GM18873 (cell line): ENCODE data around the gene C1S.
A peak's percentile ranks its signal among the peaks of the same experiment; 100 is the strongest.
"Not testable (repeated sequence)": the region's sequence is repeated elsewhere in the genome, so short reads cannot be mapped to it uniquely, and the experiment has no call there.

Experiments
- ATAC-seq: cut with Tn5 transposase; IDR thresholded peaks from one replicate; pipeline ENCODE4 v1.9.1; 2021; ENCODE audit warnings: mild to moderate bottlenecking, moderate library complexity, moderate number of reproducible peaks; ENCODE audit not compliant: unreplicated experiment, low FRiP score

C1S gene

DNA sequence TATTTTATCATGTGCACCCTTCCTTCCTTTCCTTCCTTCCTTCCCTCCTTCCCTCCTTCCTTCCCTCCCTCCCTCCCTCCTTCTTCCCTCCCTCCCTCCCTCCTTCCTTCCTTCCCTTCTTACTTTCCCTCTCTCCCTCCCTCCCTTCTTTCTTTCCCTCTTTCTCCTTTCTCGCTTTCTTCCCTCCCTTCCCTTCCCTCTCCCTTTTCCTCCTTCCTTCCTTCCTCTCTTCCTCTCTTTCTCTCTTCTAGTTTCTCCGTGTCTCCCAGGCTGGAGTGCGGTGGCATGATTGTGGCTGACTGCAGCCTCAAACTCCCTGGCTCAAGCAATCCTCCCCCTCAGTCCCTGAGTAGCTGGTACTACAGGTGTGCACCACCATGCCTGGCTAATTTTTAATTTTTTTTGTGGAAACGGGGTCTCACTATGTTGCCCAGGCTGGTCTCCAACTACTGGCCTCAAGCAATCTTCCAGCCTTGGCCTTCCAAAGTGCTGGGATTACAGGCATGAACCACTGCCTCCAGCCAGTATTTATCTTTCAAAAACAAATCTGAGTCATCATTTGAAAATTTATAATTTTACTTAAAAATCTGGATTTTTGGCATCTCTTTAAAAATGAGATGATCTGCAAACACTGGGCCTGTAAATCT lies 40.7 kb downstream of the C1S start:
- no peak for ATAC-seq

DNA sequence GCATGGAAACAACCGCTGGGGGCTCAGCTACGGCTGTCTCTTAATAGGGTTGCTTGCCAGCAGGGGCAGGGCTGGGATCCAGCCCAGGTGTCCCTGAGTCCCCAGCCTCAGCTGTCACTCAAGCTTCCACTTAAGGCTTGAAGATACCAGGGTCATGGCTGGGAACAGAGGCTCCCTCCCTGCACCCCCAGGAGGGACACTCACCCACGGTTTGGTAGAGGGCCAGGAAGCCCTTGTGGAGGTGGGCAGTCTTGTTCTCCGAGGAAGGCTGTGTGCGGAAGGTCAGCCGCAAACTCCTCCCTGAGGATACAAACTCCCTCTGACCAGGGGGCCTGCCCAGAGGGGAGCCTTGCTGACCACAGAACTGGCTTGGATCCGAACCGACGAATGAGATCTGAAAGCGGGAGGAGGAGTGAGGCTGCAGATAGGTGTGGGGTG lies 41.2 kb downstream of the C1S start:
- ATAC-seq = no peak

DNA sequence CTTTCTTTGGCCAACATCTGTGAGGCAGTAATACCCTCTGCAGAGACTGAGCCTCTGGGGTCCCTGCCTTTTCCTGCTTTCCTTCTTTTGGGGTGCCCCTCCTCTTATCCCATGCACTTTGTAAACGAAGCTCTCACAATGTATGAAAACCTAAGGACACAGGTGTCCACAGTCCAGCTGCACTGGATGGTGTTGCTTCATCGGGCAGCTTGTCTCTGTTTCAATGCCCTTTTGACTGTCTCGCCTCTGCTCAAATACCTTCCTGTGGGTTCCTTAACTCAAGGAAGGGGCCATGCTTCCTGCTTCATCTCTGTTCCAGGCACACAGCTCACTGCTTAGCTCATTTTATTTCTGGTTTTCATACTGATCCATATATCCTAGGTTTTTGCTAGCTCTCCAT lies 42.1 kb downstream of the C1S start:
- no peak for ATAC-seq

DNA sequence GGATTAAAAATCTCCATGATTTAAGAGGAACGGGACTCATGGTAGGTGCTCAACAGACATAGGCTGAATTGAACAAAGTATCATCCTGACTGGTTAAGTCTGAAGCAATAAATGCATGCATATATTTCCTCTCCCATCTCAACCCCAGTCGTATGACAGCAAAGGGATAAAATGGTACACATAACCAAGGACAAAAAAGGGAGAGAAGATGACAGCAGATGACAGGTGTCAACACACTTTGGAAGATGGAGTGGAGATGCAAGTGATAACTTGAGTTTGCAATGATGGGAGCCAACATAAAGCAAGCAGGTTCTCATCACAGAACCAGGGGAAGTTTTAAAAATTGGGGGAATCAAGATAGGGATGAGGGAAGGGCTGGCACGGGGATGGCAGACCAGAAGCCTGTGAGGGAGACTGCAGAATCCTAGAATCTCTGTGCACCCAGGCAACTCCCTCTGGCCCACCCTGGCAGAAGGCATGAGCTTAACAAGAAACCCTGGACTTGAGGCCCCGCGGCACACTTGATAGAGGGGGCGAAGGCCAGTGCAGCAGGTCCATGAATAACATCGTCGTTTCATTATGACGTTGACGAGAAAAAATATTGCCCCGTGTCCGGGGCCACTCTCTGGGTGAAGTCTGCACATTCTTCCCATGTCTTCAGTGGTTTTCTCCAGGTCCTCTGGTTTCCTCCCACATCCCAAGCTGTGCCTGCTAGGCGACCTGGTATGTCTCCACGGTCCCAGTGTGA lies 43.5 kb downstream of the C1S start:
- ATAC-seq = no peak

DNA sequence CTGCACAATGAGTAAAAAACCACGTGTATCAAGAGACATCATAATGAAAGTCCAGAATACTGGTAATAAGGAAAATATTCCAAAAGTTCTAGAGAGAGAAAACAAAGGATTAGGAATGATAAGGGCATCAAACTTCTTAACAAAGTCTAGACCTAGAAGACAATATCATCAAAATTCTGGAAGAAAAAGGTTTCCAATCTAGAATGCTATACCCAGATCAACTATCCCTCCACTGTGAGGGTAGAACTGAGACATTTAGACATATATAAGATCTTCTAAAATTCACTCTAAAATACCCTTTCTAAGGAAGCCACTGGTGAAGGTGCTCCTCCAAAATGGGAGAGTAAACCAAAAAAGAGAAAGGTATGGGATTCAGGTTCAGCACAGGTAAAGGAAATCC lies 45.6 kb downstream of the C1S start:
- ATAC-seq = no peak

DNA sequence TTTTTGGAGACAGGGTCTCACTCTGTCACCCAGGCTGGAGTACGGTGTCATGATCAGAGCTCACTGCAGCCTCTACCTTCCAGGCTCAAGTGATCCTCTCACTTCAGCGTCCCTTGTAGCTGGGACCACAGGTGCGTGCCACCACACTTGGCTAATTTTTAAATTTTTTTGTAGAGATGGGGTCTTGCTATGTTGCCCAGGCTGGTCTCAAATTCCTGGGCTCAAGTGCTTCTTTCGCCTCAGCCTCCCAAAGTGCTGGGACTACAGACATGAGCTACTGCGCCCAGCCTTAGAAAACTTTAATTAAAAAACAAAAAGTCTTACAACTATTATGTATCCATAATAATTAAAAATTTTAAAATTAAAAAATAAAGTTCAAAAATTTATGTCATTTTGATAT lies 46.7 kb downstream of the C1S start:
- not testable (repeated sequence) for ATAC-seq

DNA sequence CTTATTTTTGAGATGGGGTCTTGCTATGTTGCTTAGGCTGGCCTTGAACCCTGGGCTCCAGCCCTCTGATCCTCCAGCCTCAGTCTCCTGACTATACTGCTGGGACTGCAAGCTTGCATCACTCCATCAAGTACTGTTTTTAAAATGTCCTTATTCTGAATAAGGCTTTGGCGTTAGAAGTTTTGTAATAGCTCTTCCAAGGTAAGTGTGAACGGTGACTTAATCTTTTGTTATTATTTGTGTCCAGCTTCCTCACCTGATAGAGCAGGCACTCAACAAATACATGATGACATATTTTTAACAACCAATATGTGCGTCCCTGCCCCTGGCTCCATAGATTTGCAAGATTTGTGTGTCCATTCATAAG lies 47.1 kb downstream of the C1S start:
- no peak for ATAC-seq

DNA sequence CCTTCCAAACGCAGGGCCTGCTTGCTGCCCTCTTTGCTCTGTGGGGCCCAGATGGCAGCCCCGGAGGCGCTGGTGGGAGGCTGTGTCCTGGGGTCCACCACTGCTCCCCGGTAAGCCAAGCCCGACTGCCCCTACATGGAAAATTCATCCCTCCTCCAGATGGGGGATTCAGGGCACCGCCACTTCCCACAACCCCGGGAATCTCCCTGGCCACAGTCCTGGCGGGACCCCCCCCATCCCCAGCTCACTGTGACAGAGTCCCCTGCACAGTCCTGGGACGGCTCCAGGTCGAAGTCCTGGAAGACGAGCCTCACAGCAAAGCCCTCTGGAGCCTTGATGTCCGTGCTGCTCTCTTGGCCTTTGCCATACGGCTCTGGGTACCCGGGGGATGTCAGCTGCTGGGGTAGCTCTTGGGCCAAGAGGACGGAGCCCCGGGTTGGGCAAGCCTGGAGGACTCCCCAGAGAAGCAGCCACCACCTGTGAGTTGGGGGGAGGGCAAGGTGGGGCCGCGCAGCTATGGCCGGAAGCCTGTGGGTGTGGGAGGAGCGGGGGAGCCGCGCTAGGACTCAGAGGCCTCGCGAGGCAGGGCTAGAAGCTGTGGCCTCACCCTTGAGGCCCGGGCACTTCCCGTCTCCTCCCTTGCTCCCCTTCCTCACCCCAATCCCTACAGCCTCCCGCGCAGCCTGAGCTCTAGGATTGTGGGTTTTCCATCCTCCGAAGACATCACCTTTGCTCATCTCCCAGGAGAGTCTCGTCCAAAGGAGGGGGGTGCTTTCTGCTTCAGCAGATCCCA lies 47.7 kb downstream of the C1S start:
- ATAC-seq = peak; percentile 72

DNA sequence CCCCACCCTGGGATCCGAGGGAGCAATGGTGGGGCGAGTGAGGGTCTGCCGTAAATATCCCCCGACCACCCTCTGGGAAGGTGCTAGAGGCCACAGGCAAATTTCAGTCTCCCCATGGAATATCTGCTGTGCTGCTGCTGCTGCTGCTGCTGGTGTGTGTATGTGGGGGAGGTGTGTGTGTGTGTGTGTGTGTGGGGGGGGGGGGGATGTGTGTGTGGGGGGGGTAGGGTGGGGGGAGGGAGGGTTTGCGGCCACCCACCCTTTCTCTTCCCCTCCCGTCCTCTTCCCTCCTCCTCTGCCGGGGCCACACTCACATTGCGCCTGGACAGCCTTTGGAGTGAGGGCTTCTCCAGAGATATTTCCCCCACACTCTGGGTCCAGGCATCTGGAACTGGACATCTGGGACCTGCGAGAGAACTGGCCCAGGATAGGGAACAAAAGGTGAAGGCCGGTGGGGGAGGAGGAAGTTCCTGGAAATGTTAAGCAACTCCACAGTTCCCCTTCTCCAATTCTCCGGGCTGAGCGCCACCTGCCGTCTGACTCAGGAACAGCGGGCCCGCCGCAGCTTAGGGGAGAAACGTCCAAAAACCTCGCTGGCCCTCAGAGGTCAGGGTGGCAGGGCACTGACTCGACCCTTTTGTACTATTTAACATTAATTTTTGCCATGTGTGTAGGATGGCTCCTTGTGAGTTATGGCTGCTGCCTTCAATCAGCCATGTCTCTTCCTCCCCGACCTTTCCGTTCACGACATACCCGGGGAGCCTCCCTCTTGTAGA lies 48.5 kb downstream of the C1S start, which contains the start of gene C1RL:
Gene C1RL (minus strand): TSS at position 419 of the 776 bp plus-strand sequence. CDS start 34 bp downstream, at position 385.
- ATAC-seq = no peak

DNA sequence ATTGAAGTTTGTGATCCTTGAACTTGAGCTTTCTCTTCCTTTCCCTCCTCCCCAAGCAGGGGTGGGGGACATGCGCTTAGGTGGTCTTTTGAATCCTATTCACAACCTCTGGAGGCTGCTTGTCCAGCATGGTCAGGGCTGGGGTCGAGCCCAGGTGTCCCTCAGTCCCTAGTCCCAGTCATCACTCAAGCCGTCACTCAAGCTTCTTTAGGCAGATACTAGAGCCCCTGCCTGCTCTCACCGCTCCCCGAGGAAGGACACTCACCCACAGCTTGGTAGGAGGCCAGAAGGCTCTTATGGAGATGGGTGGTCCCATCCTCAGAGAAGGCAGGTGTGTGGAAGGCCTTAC lies 49.0 kb downstream of the C1S start:
- ATAC-seq = no peak

DNA sequence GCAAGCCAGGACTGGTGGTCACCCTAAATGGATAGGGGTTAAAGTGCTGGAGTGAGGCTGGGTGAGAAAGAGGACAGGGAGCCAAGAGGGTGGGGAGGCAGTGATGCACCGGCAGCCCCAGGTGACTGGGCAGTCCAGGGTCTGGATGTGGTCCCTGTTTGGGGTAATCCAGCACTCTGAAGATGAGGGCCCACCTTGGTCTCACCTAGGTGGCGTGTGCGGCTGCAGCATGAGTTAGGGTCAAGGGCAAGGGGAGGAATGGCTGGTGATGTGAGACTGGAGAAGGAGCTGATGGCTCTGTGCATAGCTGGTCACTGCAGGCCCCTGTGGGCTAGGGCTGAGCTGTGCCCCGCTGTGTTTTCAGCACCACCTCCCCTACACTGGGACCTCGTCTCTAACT lies 50.1 kb downstream of the C1S start:
- no peak for ATAC-seq

DNA sequence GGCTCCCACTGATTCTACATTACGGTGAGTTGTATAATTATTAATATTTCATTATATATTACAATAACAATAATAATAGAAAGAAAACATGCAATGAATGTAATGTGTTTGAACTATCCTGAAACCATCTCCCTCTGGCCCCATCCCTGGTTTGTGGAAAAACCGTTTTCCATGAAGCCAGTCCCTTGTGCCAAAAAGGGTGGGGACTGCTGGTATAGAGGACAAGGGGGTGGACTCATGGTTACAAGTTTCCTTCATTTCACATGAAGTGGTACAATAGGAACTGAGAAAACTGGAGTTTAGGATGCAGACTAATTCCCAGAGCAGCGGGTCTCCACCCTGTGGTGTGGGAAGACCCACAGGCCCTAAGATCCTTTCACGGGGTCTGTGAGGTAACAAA lies 51.5 kb downstream of the C1S start:
- no peak for ATAC-seq

DNA sequence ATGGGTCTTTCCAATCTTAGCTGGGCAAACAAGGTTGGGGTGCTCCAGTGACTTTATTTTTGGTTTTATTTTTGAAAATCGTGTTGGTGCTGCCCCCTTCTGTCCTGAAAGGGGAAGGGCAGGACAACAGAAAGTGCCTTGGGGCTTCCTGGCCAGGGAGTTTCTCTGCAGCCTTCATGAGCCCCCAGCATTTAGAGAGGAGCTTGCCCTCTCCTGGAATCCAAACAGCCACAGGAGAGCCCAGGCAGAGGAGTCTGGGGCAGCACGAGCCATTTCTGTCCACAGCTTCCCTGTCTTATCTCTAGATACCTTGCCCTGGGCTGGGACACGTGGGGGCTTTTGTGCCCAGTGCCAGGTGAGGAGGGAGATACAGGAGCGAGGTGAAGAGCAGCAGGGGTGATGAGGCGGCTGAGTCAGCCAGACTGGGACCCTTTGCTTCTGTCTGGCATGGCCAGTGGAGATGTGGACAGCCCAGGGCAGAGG lies 52.9 kb downstream of the C1S start:
- ATAC-seq = no peak

DNA sequence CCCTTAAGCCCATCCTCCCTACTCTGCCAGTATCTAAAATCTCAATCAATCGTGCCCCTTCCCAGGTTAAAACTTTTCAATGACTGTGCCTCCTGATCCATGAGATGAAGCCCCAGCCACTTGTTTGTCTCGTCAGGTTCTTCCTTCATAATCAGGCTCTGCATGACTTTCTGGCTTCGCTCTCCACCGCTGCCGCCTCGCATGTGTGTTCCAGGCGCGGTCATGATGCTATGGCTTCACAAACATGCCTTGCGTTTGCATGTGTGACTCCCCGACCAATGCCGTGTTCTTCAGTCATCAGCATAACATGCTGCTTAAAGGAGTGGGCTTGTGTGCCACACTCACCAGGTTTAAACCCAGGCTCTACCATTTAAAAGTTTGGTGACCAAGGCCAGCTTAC lies 53.5 kb downstream of the C1S start:
- no peak for ATAC-seq

DNA sequence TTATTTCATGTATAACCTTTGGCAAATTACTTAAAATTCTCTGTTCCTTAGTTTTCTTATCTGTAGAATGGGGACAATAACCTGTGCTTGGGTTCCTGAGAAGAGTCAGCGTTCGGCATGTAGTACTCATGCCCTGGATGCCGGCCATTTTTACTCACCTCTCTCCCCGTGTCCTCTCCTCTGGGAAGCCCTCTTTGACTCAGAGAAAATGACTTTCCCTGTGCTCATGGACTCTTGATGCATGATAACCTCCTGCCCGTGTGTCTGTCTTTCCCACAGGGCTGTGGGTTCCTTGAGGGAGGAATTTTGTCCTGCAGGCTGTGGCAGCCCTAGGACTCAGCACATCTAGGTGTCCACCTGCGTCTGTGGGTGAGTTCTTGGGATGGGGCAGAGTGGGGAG lies 54.3 kb downstream of the C1S start:
- no peak for ATAC-seq

DNA sequence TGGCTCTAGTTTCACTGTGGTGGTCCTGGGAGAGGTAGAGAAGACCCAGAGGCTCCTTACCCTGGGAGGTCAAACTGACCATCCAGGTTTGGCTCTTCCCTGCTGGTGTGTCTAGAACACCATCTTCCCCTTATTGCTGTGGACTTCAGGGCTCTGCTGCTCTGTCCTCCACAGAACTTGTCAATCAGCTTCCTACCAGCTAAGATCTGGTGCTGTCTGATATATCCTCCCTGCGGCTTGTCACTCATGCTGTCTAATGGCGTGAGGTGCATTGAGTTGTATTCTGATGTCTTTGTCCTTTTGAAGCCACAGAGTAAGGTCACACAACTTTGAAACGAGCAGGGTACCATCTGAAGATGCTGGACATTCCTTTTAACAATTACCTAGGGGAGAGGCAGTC lies 55.7 kb downstream of the C1S start:
- no peak for ATAC-seq

DNA sequence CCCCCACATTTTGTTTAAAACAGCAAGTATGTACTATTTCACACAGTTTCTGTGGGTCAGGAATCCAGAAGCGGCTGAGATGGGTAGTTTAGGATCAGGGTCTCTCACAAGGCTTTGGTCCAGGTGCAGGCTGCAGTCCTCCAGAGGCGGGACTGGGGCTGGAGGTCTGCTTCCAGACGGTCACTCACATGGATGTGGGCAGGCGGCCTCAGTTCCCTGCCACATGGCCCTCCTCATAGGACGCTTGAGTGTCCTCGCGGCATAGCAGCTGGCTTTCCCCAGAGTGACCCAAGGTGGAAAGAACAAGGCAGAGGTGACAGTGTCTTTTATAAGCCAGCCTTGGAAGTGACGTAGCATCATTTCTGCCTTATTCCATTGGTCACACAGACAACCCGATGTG lies 56.4 kb downstream of the C1S start:
- ATAC-seq = no peak

DNA sequence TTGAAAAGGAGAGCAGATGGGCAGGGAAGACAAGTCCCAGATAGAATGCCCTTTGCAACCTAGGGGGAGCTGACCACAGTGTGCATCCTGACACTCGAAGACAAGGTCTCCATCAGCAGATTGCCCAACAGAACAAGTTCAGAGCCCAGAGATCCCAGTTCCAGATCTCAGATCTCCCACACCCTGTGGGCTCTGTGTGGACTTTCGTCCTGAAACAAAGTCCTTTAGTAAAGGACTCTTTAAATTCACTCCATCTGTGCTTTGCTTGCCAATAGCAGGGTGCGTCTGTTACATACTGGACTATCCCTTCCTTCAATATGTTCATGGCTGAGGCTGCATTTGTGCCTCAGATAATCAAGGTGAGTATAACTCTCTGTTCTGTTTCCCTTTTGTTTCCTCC lies 57.2 kb downstream of the C1S start:
- no peak for ATAC-seq

DNA sequence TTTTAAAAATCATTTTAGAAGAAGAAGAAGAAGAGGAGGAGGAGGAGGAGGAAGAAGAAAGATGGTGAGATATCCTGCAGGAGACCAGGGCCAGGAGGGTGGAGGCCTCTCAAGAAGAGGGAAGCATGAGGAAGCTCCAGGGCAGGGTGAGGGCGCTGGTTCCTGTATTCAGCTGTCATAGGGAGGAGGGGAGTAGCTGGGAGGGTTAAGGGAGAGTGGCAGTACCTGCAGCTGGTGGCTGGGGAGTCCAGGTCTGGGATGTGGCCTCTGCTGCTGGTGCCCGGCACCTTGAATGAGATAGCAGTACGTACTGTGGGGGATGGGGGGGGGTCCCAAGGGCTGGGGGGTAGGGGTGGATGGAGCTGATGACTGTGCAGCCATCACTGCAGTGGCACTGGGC lies 58.4 kb downstream of the C1S start:
- ATAC-seq = no peak

DNA sequence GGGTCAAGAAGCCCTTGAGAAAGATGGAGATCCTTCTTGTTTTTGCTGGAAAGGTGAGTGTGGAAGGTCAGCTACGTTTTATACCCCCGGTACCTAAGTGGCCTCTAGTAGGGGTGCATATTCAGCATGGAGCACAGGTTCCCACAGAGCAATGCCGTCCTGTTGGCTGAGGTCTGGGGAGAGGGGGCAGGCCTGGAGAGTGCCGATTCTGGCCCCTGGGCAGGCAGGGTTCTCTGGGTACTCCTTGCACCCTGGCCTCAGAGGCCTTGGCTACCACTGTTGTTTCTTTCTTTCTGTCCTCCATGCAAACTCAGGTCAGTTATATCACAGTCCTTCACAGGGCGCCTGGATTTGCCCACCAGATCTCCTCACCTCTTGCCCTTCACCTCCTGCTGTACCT lies 59.6 kb downstream of the C1S start:
- no peak for ATAC-seq
